ENCODE data around the gene NPTX1.

- TF ChIP-seq CTCF (IDR thresholded peaks at IDR 0.05; ENCODE audit: poor library complexity, severe bottlenecking) (no peak), RAD21 (conservative IDR thresholded peaks at IDR 0.05) (no peak), EZH2 (IDR thresholded peaks at IDR 0.05; ENCODE audit: borderline replicate concordance, insufficient read depth, low read length, poor library complexity, severe bottlenecking) (no peak), POLR2AphosphoS5 (IDR thresholded peaks at IDR 0.05) (no peak), MXI1 (conservative IDR thresholded peaks at IDR 0.05; ENCODE audit: poor library complexity, severe bottlenecking) (no peak), EP300 (conservative IDR thresholded peaks at IDR 0.05; ENCODE audit: poor library complexity, severe bottlenecking) (no peak), REST (IDR thresholded peaks at IDR 0.05; ENCODE audit: borderline replicate concordance) (no peak), SMC3 (conservative IDR thresholded peaks at IDR 0.05; ENCODE audit: poor library complexity) (no peak), TAF1 (IDR thresholded peaks at IDR 0.05; ENCODE audit: low read depth) (no peak)
Observed at GRCh38 chr17:80455336-80455710, 21.1 kb downstream of the NPTX1 start.

Data from neural cell (in vitro differentiated cells).